Testis (tissue), 3 donors: Measurements from ENCODE around the gene PPP1R3F. TPM values are rescaled to one million over a fixed set of nuclear protein-coding genes. Genes with fewer than 3 reads are reported as not detected.
A peak's percentile ranks its signal among the peaks of the same experiment; 100 is the strongest.

ENCODE experiments used
- DNase-seq: peaks from one replicate; pipeline ENCODE4 v3.0.0-alpha.2; 2019
- H3K27ac ChIP-seq, 2 donors: fragments of 200-600 bp; sonication (generic); one replicate each; pipeline ENCODE4 v1.5.1; 2019
- H3K27me3 ChIP-seq: fragments of 200-600 bp; sonication (generic); one replicate; pipeline ENCODE4 v1.5.1; 2019
- H3K36me3 ChIP-seq: fragments of 200-600 bp; sonication (generic); one replicate; pipeline ENCODE4 v1.5.1; 2017; ENCODE audit warnings: low read depth; ENCODE audit errors: missing control alignments
- H3K4me1 ChIP-seq: fragments of 200-600 bp; sonication (generic); one replicate; pipeline ENCODE4 v1.5.1; 2019
- H3K4me3 ChIP-seq, 2 donors: fragments of 200-600 bp; sonication (generic); one replicate each; pipeline ENCODE4 v1.5.1; 2017 to 2019
- H3K9me3 ChIP-seq: fragments of 200-600 bp; sonication (generic); one replicate; pipeline ENCODE4 v1.5.1; 2017
- POLR2A ChIP-seq: fragments of 450-650 bp; IDR thresholded peaks from one replicate; pipeline ENCODE4 v1.6.1; 2017; ENCODE audit warnings: antibody characterized with exemption, mild to moderate bottlenecking, moderate library complexity
- WGBS, 2 donors: methylation state at CpG; one replicate each; pipeline ENCODE4 v1.1.5; 2018; 5-methylcytosine and 5-hydroxymethylcytosine counted together
- intact Hi-C: fragments of 100-400 bp; cut with DNase I; formaldehyde crosslinking; loops from one replicate; pipeline ENCODE4 v1.15.1; 2023; ENCODE audit warnings: low total_unique reads
- polyA plus RNA-seq: library from polyadenylated mRNA; stranded (reverse); fragments of 350-450 nt; fragmentation: Illumina TruSeq; extraction: RNeasy Lipid Tissue Mini Kit (QIAGEN cat#74804); gene quantifications from one replicate; pipeline ENCODE4 v1.2.3, GENCODE V29; 2014; ENCODE audit warnings: low read depth, low replicate concordance; ENCODE audit not compliant: insufficient read depth
- total RNA-seq, 2 donors: library from RNA; depleted of rRNA; stranded (reverse); fragments of >200 nt; gene quantifications; one replicate each; pipeline ENCODE4 v1.2.3, GENCODE V29; 2016
- TF ChIP-seq, protein P1 (sequence below), 3 experiments: fragments of 450-650 bp in 2 of 3; fragments of 200-600 bp in 1 of 3; sonication (generic) in 1 of 3; IDR thresholded peaks; one replicate each; pipeline ENCODE4 v1.5.1; 2016 to 2019; ENCODE audit warnings: antibody characterized with exemption in 3 of 3, mild to moderate bottlenecking in 2 of 3, moderate library complexity in 1 of 3

Gene PPP1R3F
- total and polyA plus RNA-seq, 3 donors from 2014 or later = 7.6 to 18.0 (median 17.6) TPM

DNA sequence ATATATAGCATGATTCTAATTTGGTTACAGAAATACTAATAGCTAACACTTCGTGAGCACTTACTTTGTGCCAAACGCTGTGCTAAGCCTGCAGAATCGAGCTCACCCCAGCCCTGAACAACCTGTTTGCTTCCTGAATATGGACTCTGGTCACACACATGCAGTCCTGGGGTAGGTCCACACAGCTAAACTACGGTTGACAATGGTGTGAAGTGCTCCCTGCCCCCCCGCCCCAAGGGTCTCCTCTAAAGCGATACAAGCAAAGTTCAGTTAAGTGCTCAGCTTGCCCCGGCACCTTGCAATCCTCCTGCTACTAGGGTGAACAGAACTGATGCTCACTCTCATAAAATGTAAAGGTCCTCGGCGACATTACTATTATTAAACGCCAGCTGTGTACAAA, 6.0 kb upstream of the PPP1R3F start:
- H3K9me3 ChIP-seq = no peaks in the 10 kb centered on the region
- H3K4me1 ChIP-seq = no peaks in the 10 kb centered on the region
- intact Hi-C loops = no loop called here
- no peak overlapping the region for H3K4me3 ChIP-seq
- no peak for DNase-seq
- WGBS, 2 donors = 87 to 88% methylated on average over 3 to 10 of the region's 10 CpGs
- H3K27me3 ChIP-seq = no peaks in the 10 kb centered on the region
- no peaks in the 10 kb centered on the region for H3K36me3 ChIP-seq
- no peak overlapping the region for H3K27ac ChIP-seq
- TF ChIP-seq, protein P1, sequence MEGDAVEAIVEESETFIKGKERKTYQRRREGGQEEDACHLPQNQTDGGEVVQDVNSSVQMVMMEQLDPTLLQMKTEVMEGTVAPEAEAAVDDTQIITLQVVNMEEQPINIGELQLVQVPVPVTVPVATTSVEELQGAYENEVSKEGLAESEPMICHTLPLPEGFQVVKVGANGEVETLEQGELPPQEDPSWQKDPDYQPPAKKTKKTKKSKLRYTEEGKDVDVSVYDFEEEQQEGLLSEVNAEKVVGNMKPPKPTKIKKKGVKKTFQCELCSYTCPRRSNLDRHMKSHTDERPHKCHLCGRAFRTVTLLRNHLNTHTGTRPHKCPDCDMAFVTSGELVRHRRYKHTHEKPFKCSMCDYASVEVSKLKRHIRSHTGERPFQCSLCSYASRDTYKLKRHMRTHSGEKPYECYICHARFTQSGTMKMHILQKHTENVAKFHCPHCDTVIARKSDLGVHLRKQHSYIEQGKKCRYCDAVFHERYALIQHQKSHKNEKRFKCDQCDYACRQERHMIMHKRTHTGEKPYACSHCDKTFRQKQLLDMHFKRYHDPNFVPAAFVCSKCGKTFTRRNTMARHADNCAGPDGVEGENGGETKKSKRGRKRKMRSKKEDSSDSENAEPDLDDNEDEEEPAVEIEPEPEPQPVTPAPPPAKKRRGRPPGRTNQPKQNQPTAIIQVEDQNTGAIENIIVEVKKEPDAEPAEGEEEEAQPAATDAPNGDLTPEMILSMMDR (IDR thresholded peaks at IDR 0.05) = no peak
- TF ChIP-seq POLR2A = no peak

DNA sequence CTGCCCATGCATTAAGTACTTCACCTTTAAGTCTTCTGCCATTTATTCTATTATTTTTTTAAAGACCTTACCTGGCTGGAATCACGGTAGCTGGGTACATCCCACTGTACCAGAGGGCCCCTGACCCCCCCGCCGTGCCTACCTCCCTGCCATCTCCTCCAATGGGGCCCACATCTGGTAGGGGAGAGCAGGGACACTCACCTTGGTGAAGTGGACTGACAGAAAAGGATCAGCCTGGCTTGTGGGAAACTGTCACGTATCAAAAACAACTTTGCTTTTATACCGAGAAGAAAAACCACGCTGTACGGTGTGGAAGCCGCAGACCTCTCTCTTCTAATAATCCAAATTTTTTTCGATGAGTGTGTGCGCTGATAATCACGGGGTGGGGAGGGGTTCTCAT, 5.1 kb upstream of the PPP1R3F start, which contains the start of gene FOXP3:
Gene FOXP3 (minus strand): TSS at position 251 of the 400 bp plus-strand sequence. CDS start 6,205 bp downstream, outside the sequence.
- WGBS, 2 donors = 90 to 91% methylated on average over 11 of the region's 11 CpGs
- H3K9me3 ChIP-seq = no peaks in the 10 kb centered on the region
- H3K36me3 ChIP-seq = no peaks in the 10 kb centered on the region
- intact Hi-C loops = no loop called here
- TF ChIP-seq POLR2A = no peak
- TF ChIP-seq, protein P1 (IDR thresholded peaks at IDR 0.05) = no peak
- H3K27me3 ChIP-seq = no peaks in the 10 kb centered on the region
- DNase-seq = no peak
- no peak within 1 kb of the TSS for H3K4me3 ChIP-seq
- no peak within 1 kb of the TSS for H3K27ac ChIP-seq
- H3K4me1 ChIP-seq = no peaks in the 10 kb centered on the region

DNA sequence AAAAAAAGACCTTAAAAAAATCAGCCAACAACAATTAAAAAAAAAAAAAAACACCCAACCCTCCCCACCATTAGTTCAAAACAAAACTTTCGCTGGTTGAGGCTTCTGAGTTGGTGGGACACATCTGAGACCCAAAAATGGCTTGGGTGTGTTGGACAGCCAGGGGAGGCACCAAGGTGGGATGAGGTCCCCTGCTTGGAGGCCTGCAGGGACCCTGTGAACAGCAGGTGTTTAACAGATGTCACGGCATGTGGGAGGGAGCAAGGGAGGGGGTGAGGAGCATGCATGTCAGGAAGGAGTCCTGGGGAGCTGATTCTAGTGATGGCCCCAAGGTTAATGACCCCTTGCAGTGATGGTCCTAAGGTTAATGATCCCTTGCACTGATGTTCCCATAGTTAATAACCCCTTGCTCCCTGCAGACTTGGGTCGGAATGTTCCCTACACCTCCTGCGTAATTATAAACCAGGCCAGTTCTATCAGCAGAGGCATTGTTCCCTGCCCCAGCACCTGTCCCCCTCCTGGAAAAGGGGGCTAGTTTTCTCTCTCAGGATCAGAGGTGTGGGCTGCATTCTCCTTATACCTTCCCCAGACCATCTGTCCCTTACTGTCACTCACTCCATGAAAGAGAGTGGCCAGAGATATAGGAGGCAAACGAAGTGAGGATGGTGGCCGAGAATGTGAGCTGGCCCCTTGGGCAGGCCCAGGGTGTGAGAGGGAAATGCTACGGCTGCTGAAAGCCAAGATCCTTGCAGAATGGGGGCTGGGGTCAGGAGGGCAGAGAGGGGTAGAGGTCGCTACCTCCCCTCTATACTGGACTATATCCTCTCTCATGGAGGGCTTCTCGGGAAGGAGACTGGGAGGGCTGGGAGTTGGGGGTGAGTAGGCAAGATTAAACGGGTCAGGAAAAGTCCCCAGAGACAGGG, 2.8 kb upstream of the PPP1R3F start:
- WGBS, 2 donors = 76 to 82% methylated on average over 4 to 10 of the region's 10 CpGs
- intact Hi-C loops = no loop called here
- TF ChIP-seq POLR2A = no peak
- TF ChIP-seq, protein P1 (IDR thresholded peaks at IDR 0.05) = no peak
- DNase-seq = no peak
- H3K4me3 ChIP-seq = no peak overlapping the region
- no peaks in the 10 kb centered on the region for H3K9me3 ChIP-seq
- no peaks in the 10 kb centered on the region for H3K27me3 ChIP-seq
- no peaks in the 10 kb centered on the region for H3K36me3 ChIP-seq
- H3K27ac ChIP-seq = no peak overlapping the region
- no peaks in the 10 kb centered on the region for H3K4me1 ChIP-seq

DNA sequence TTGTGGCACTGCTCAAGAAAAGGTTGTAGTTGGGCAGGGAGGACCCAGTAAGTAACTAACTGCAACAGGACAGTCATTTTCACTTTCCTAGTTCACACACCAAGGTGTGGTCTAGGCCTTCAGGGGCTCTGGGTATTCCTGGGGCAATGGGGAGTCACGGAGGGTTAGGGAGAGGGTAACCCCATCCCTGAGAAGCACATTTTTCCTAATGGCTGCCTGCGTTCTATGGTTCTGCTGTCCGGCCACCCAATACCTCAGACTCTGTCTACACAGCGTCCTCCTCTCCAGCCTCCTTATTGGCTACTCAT, 937 bp upstream of the PPP1R3F start:
- Histone ChIP-seq H3K27me3 (no peaks in the 10 kb centered on the region), H3K4me3 (peak overlapping the region in 1 of 2 donors; percentile 59), H3K9me3 (no peaks in the 10 kb centered on the region), H3K4me1 (no peaks in the 10 kb centered on the region), H3K36me3 (no peaks in the 10 kb centered on the region), H3K27ac (peak overlapping the region; percentile 81 to 92)
- intact Hi-C loops = no loop called here
- DNase-seq = no peak
- no peak for TF ChIP-seq POLR2A
- TF ChIP-seq, protein P1 (IDR thresholded peaks at IDR 0.05) = no peak
- 6% methylated on average over 3 to 4 of the region's 4 CpGs for WGBS, 2 donors
